K562 (cell line): ENCODE data around the gene SH3GLB2. TPM values are rescaled to one million over a fixed set of nuclear protein-coding genes. Genes with fewer than 3 reads are reported as not detected.

ENCODE experiments used
- ATAC-seq: fragments of 200-7000 bp; cut with Tn5 transposase; 3 replicates; pipeline ENCODE4 v1.9.1; 2020; ENCODE audit warnings: moderate library complexity
- BruUV-seq: library from RNA; stranded (reverse); fragments of 400-500 nt; replicated peaks from 2 replicates; lab custom pipeline; 2021; lab: Mats Ljungman, UMichigan
- CTCF ChIA-PET: fragments of 300-600 bp; formaldehyde crosslinking; extraction: SDS; loops from one replicate; lab custom pipeline; 2021; ENCODE audit warnings: low intra/inter-chr PET ratio; lab: Yijun Ruan, JAX
- POLR2A ChIA-PET: fragments of 300-600, 350-650 bp; sonication (Branson Sonifier 250); formaldehyde crosslinking; extraction: SDS; loops from one replicate; lab custom pipeline; 2021; ENCODE audit warnings: antibody characterized with exemption, inconsistent platforms; lab: Yijun Ruan, JAX
- DNase-seq, 4 experiments: peaks; one replicate each; pipeline versions ENCODE4 v3.0.0 to v3.0.0-alpha.2; 2011 to 2018; ENCODE audit warnings: low spot score in 3 of 4, mixed read lengths in 3 of 4; ENCODE audit errors: extremely low read depth in 1 of 4
- FAIRE-seq: peaks from 2 replicates; lab custom pipeline; 2011; peaks lifted over from hg19 to GRCh38; lab: Jason Lieb, UNC
- H2AFZ ChIP-seq: 2 replicates; pipeline ENCODE4 v1.6.0; 2011; ENCODE audit warnings: low read depth, low read length, control low read depth, inconsistent platforms
- H3K27ac ChIP-seq: fragments of 200-600 bp; 3 replicates; pipeline ENCODE4 v1.8.0; 2011; ENCODE audit warnings: low read depth, mild to moderate bottlenecking, control low read depth, inconsistent platforms, low read length, moderate library complexity, mixed read lengths; ENCODE audit errors: extremely low read depth
- H3K27me3 ChIP-seq, 2 experiments: fragments of 300-600 bp in 1 of 2; 2 replicates in 1 of 2; 3 replicates in 1 of 2; pipeline versions ENCODE4 v1.6.0 to v1.8.0; 2011; ENCODE audit warnings: inconsistent platforms in 2 of 2, low read length in 2 of 2, mild to moderate bottlenecking in 1 of 2, mixed read lengths in 1 of 2, moderate library complexity in 1 of 2; ENCODE audit not compliant: control insufficient read depth in 2 of 2, insufficient read depth in 2 of 2
- H3K36me3 ChIP-seq: fragments of 300-600 bp; 3 replicates; pipeline ENCODE4 v1.8.0; 2011; ENCODE audit warnings: mild to moderate bottlenecking, low read length, inconsistent platforms; ENCODE audit not compliant: control insufficient read depth, insufficient read depth
- H3K4me1 ChIP-seq, 2 experiments: fragments of 200-600 bp in 1 of 2; replicated peaks in 1 of 2; 2 replicates in 1 of 2; 3 replicates in 1 of 2; pipeline versions ENCODE4 v1.5.1 to v1.8.0; 2011; ENCODE audit warnings: inconsistent platforms in 2 of 2, low read length in 2 of 2, mild to moderate bottlenecking in 1 of 2, mixed read lengths in 1 of 2, moderate library complexity in 1 of 2; ENCODE audit not compliant: control insufficient read depth in 2 of 2, insufficient read depth in 2 of 2
- H3K4me2 ChIP-seq: 2 replicates; pipeline ENCODE4 v1.6.1; 2011; ENCODE audit warnings: low read length, control low read depth, inconsistent platforms, mixed read lengths; ENCODE audit not compliant: insufficient read depth
- H3K4me3 ChIP-seq: fragments of 200-600 bp; sonication (generic), shearing (Covaris generic); 2 replicates; pipeline ENCODE4 v1.5.1; 2016; ENCODE audit warnings: control low read depth, inconsistent platforms
- H3K79me2 ChIP-seq: fragments of 200-600 bp; 3 replicates; pipeline ENCODE4 v1.8.0; 2011; ENCODE audit warnings: low read length, inconsistent platforms; ENCODE audit not compliant: control insufficient read depth, insufficient read depth
- H3K9ac ChIP-seq, 2 experiments: 2 replicates each; pipeline versions ENCODE4 v1.6.0 to v1.6.1; 2011; ENCODE audit warnings: low read depth in 2 of 2, low read length in 2 of 2, control low read depth in 1 of 2, inconsistent platforms in 1 of 2, mild to moderate bottlenecking in 1 of 2, mixed read lengths in 1 of 2; ENCODE audit not compliant: insufficient read depth in 1 of 2
- H3K9me1 ChIP-seq: one replicate; pipeline ENCODE4 v1.6.0; 2011; ENCODE audit warnings: inconsistent platforms, mild to moderate bottlenecking, low read length, moderate library complexity; ENCODE audit not compliant: control insufficient read depth, insufficient read depth
- H3K9me3 ChIP-seq: replicated peaks from 2 replicates; pipeline ENCODE4 v1.5.1; 2011; ENCODE audit warnings: low read depth, low read length, inconsistent platforms; ENCODE audit not compliant: control insufficient read depth, insufficient read depth
- H4K20me1 ChIP-seq: replicated peaks from 2 replicates; pipeline ENCODE4 v1.6.1; 2011; ENCODE audit warnings: low read length, inconsistent platforms, mixed read lengths; ENCODE audit not compliant: control insufficient read depth, insufficient read depth
- MED1 ChIP-seq: sonication (generic); formaldehyde crosslinking; IDR thresholded peaks from 2 replicates; pipeline ENCODE4 v1.8.1; 2023; ENCODE audit warnings: missing genetic modification reagents, borderline replicate concordance
- MLLT1 ChIP-seq, 2 experiments: fragments of 450-650 bp; IDR thresholded peaks; 2 replicates each; pipeline ENCODE4 v1.6.1; 2016
- SUPT5H ChIP-seq: fragments of 450-650 bp; IDR thresholded peaks from 2 replicates; pipeline ENCODE4 v1.6.1; 2016
- TFAM ChIP-seq: fragments of 250-450 bp; sonication (Bioruptor Pico); conservative IDR thresholded peaks from 2 replicates; pipeline ENCODE4 v1.5.0; 2021; ENCODE audit warnings: mild to moderate bottlenecking, moderate library complexity
- TOE1 ChIP-seq, 2 experiments: fragments of 450-650 bp in 1 of 2; sonication (generic) in 1 of 2; formaldehyde crosslinking in 1 of 2; IDR thresholded peaks; 2 replicates each; pipeline versions ENCODE4 v1.7.1 to v1.8.0; 2016 to 2022; ENCODE audit warnings: borderline replicate concordance in 2 of 2, mild to moderate bottlenecking in 2 of 2, antibody characterized with exemption in 1 of 2, inconsistent platforms in 1 of 2, low read depth in 1 of 2, missing genetic modification reagents in 1 of 2, moderate library complexity in 1 of 2
- TRIM28 ChIP-seq: fragments of 450-650 bp; IDR thresholded peaks from 2 replicates; pipeline ENCODE4 v1.6.1; 2017
- WGBS: fragments of 100-300 bp; shearing (Covaris generic); methylation state at CpG from one replicate; pipeline ENCODE4 v1.1.6; 2016; ENCODE audit warnings: low coverage, mixed read lengths; ENCODE audit not compliant: insufficient coverage; ENCODE audit errors: missing lambda C conversion rate; 5-methylcytosine and 5-hydroxymethylcytosine counted together
- in situ Hi-C: fragments of 300-500 bp; cut with MboI; formaldehyde crosslinking; loops from 4 replicates; pipeline ENCODE4 v1.15.0; 2018; ENCODE audit warnings: inconsistent platforms, mixed read lengths
- intact Hi-C: fragments of 100-400 bp; cut with micrococcal nuclease; formaldehyde crosslinking; loops from 2 replicates; pipeline ENCODE4 v1.14.2; 2022
- polyA plus RNA-seq, 8 experiments: library from polyadenylated mRNA; depleted of rRNA in 4 of 8; stranded (reverse) in 5 of 8; unstranded in 3 of 8; fragments of >200 nt; fragmentation: Nextera tagmentation in 2 of 8; fragmentation: Illumina TruSeq in 1 of 8; extraction: Ambion mirVana in 2 of 8; extraction: Trizol in 1 of 8; gene quantifications; 2 replicates each; pipeline versions ENCODE4 v1.2.1 to v1.2.3, GENCODE V29; 2011 to 2014; ENCODE audit warnings: inconsistent platforms in 1 of 8, missing spikeins in 1 of 8
- total RNA-seq, 7 experiments: library from RNA; depleted of rRNA in 6 of 7; stranded (reverse); fragments of >200 nt in 6 of 7; fragmentation: Illumina TruSeq in 2 of 7; extraction: Trizol in 2 of 7; gene quantifications; 2 replicates each; pipeline versions ENCODE4 v1.2.1 to v1.2.3, GENCODE V29; 2011 to 2021; ENCODE audit warnings: low replicate concordance in 1 of 7
- TF ChIP-seq, protein P1 (sequence below), 2 experiments: fragments of 450-650 bp; conservative IDR thresholded peaks; 2 replicates each; pipeline ENCODE4 v1.6.1; 2017; ENCODE audit warnings: mild to moderate bottlenecking in 2 of 2, moderate library complexity in 2 of 2

The SH3GLB2 gene
- total and polyA plus RNA-seq, 9 of the 15 experiments (the other 6 are each of a cell fraction or from before 2014, with no cell fraction given): 0.20 to 118 (median 58.8) TPM

DNA sequence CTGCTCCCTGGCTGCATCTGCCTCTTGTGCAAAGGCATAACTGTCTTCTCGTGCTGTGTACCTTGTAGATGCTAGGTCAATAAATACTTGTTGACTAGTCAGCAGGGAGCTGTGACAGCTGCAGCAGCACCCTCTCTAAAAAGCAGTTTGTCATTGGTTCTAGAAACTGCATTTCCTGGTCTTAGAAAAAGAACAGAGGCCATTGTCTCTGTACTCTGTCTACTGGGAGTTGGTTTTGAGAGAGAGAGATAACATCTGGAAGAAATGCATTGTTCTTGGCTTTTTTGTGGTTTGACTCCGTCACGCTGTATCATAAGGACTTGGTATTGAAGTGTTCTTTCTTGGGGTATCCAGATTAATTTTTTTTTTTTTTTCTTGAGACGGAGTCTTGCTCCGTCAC is 32.3 kb downstream of the SH3GLB2 start:
- no peaks in the 10 kb centered on the region for H3K27me3 ChIP-seq
- no peak overlapping the region for H3K9ac ChIP-seq
- no peaks in the 10 kb centered on the region for H3K79me2 ChIP-seq
- no peaks in the 10 kb centered on the region for H4K20me1 ChIP-seq
- 92% methylated on average over 3 of the region's 5 CpGs for WGBS
- no peak overlapping the region for H3K4me2 ChIP-seq
- ATAC-seq: no peak
- ChIA-PET CTCF (no interaction called here), POLR2A (interaction anchor here (1.0 kb wide), 1 partner anchor 10 kb away, joined by 3 read pairs; no protein-coding TSS in a partner anchor)
- no peak overlapping the region for H2AFZ ChIP-seq
- no peak for DNase-seq
- no peaks in the 10 kb centered on the region for H3K4me1 ChIP-seq
- no peaks in the 10 kb centered on the region for H3K9me1 ChIP-seq
- no peak overlapping the region for H3K4me3 ChIP-seq
- in situ Hi-C loops (no loop called here), intact Hi-C loops (no loop called here)
- no peaks in the 10 kb centered on the region for H3K9me3 ChIP-seq
- FAIRE-seq: no peak
- no TSS peak for BruUV-seq
- TF ChIP-seq TOE1 (IDR thresholded peaks at IDR 0.05; ENCODE audit: borderline replicate concordance) (no peak), TOE1 (CRISPR knock-in tag; IDR thresholded peaks at IDR 0.05; ENCODE audit: borderline replicate concordance, low read depth) (no peak), TRIM28 (no peak), MLLT1 (IDR thresholded peaks at IDR 0.05) (no peak), SUPT5H (no peak), MED1 (CRISPR knock-in tag) (no peak), TFAM (CRISPR knock-in tag) (no peak)
- TF ChIP-seq, protein P1, sequence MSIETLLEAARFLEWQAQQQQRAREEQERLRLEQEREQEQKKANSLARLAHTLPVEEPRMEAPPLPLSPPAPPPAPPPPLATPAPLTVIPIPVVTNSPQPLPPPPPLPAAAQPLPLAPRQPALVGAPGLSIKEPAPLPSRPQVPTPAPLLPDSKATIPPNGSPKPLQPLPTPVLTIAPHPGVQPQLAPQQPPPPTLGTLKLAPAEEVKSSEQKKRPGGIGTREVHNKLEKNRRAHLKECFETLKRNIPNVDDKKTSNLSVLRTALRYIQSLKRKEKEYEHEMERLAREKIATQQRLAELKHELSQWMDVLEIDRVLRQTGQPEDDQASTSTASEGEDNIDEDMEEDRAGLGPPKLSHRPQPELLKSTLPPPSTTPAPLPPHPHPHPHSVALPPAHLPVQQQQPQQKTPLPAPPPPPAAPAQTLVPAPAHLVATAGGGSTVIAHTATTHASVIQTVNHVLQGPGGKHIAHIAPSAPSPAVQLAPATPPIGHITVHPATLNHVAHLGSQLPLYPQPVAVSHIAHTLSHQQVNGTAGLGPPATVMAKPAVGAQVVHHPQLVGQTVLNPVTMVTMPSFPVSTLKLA (conservative IDR thresholded peaks at IDR 0.05): no peak
- peaks cover 87% of the 10 kb centered on the region for H3K36me3 ChIP-seq
- H3K27ac ChIP-seq: no peak overlapping the region
